Ascending aorta (tissue), 2 donors: ENCODE measurements around the gene CTDSP1. TPM values are rescaled to one million over a fixed set of nuclear protein-coding genes. Genes with fewer than 3 reads are reported as not detected.

Experiments used
- DNase-seq, 2 donors: peaks; one replicate each; pipeline ENCODE4 v3.0.0-alpha.2; 2019; ENCODE audit warnings: low spot score in 2 of 2
- H3K27ac ChIP-seq, 2 donors: fragments of 200-600 bp; sonication (generic); one replicate each; pipeline ENCODE4 v1.5.1; 2016 to 2017; ENCODE audit warnings: mild to moderate bottlenecking in 1 of 2
- H3K27me3 ChIP-seq: fragments of 200-600 bp; sonication (generic); one replicate; pipeline ENCODE4 v1.5.1; 2017
- H3K36me3 ChIP-seq, 2 donors: fragments of 200-600 bp; sonication (generic); one replicate each; pipeline ENCODE4 v1.5.1; 2016
- H3K4me1 ChIP-seq, 2 donors: fragments of 200-600 bp; sonication (generic); one replicate each; pipeline ENCODE4 v1.5.1; 2016 to 2017; ENCODE audit warnings: mild to moderate bottlenecking in 1 of 2
- H3K4me3 ChIP-seq, 2 donors: fragments of 200-600 bp; sonication (generic); one replicate each; pipeline ENCODE4 v1.5.1; 2016 to 2017; ENCODE audit warnings: mild to moderate bottlenecking in 1 of 2
- H3K9me3 ChIP-seq, 2 donors: fragments of 200-600 bp; sonication (generic); one replicate each; pipeline ENCODE4 v1.5.1; 2016
- CTCF ChIP-seq, 3 experiments: fragments of 200-600 bp in 2 of 3; fragments of 450-650 bp in 1 of 3; sonication (generic) in 2 of 3; IDR thresholded peaks; one replicate each; pipeline ENCODE4 v1.5.1; 2016 to 2019; ENCODE audit warnings: antibody characterized with exemption in 3 of 3, mild to moderate bottlenecking in 1 of 3, moderate library complexity in 1 of 3
- intact Hi-C: fragments of 100-400 bp; cut with DNase I; formaldehyde crosslinking; loops from one replicate; pipeline ENCODE4 v1.15.1; 2023
- total RNA-seq: library from RNA; depleted of rRNA; stranded (reverse); fragments of >200 nt; gene quantifications from one replicate; pipeline ENCODE4 v1.1.0, GENCODE V29; 2016

Gene CTDSP1
- total RNA-seq, 1 donor from 2014 or later: 144 TPM

- DNase-seq: no peak
- Histone ChIP-seq H3K36me3 (peaks cover 33 to 37% of the 10 kb centered on the region in 2 donors), H3K9me3 (no peaks in the 10 kb centered on the region), H3K27ac (peak overlapping the region; percentile 98), H3K4me1 (peaks cover 10 to 39% of the 10 kb centered on the region in 2 donors), H3K4me3 (peak overlapping the region; percentile 79 to 99), H3K27me3 (no peaks in the 10 kb centered on the region)
- TF ChIP-seq CTCF (IDR thresholded peaks at IDR 0.05): no peak
- intact Hi-C loops: no loop called here
Observed at GRCh38 chr2:218401890-218402289, 2.2 kb downstream of the CTDSP1 start.

- no peaks in the 10 kb centered on the region for H3K9me3 ChIP-seq
Observed at GRCh38 chr2:218402491-218402901, 2.8 kb downstream of the CTDSP1 start.

GRCh38 chr2:218402911-218403411 lies 3.3 kb downstream of the CTDSP1 start:
- no peaks in the 10 kb centered on the region for H3K9me3 ChIP-seq
- peak overlapping the region; percentile 98 for H3K27ac ChIP-seq
- H3K4me1 ChIP-seq: peaks cover 10 to 45% of the 10 kb centered on the region in 2 donors
- no peak for DNase-seq
- no peak overlapping the region for H3K4me3 ChIP-seq
- TF ChIP-seq CTCF (IDR thresholded peaks at IDR 0.05): no peak
- intact Hi-C loops: no loop called here
- H3K36me3 ChIP-seq: peaks cover 33 to 37% of the 10 kb centered on the region in 2 donors
- H3K27me3 ChIP-seq: no peaks in the 10 kb centered on the region

More at GRCh38 chr2:218402491-218402901, 2.8 kb downstream of the CTDSP1 start:
- no peak for DNase-seq
- TF ChIP-seq CTCF (IDR thresholded peaks at IDR 0.05): no peak
- H3K36me3 ChIP-seq: peaks cover 33 to 37% of the 10 kb centered on the region in 2 donors
- intact Hi-C loops: no loop called here
- no peaks in the 10 kb centered on the region for H3K27me3 ChIP-seq
- peaks cover 10 to 41% of the 10 kb centered on the region in 2 donors for H3K4me1 ChIP-seq
- peak overlapping the region; percentile 98 for H3K27ac ChIP-seq
- peak overlapping the region in 1 of 2 donors; percentile 79 for H3K4me3 ChIP-seq

GRCh38 chr2:218403810-218404209 lies 4.1 kb downstream of the CTDSP1 start:
- Histone ChIP-seq H3K9me3 (no peaks in the 10 kb centered on the region), H3K27ac (no peak overlapping the region), H3K36me3 (peaks cover 33 to 37% of the 10 kb centered on the region in 2 donors), H3K27me3 (no peaks in the 10 kb centered on the region), H3K4me3 (no peak overlapping the region), H3K4me1 (peaks cover 10 to 45% of the 10 kb centered on the region in 2 donors)
- no peak for TF ChIP-seq CTCF (IDR thresholded peaks at IDR 0.05)
- intact Hi-C loops: no loop called here
- DNase-seq: no peak

- H3K27ac ChIP-seq: peak overlapping the region; percentile 88
- peaks cover 33 to 37% of the 10 kb centered on the region in 2 donors for H3K36me3 ChIP-seq
- no peak overlapping the region for H3K4me3 ChIP-seq
- DNase-seq: peak in 1 of 2 donors; percentile 64
- intact Hi-C loops: no loop called here
- no peaks in the 10 kb centered on the region for H3K27me3 ChIP-seq
- no peaks in the 10 kb centered on the region for H3K9me3 ChIP-seq
- H3K4me1 ChIP-seq: peaks cover 10 to 45% of the 10 kb centered on the region in 2 donors
- TF ChIP-seq CTCF (IDR thresholded peaks at IDR 0.05): no peak
Observed at GRCh38 chr2:218404351-218405085, 4.8 kb downstream of the CTDSP1 start.
